ENCODE results near the gene YAP1.

- TF ChIP-seq CTCF (IDR thresholded peaks at IDR 0.05; ENCODE audit: poor library complexity, severe bottlenecking): no peak
- no peak for TF ChIP-seq MXI1 (conservative IDR thresholded peaks at IDR 0.05; ENCODE audit: poor library complexity, severe bottlenecking)
- TF ChIP-seq POLR2AphosphoS5 (IDR thresholded peaks at IDR 0.05): no peak
- no peak for TF ChIP-seq SMC3 (conservative IDR thresholded peaks at IDR 0.05; ENCODE audit: poor library complexity)
- TF ChIP-seq EZH2 (IDR thresholded peaks at IDR 0.05; ENCODE audit: borderline replicate concordance, insufficient read depth, low read length, poor library complexity, severe bottlenecking): no peak
These were observed 62.0 kb downstream of the YAP1 start for GRCh38 chr11:102172127-102172848.
